Sigmoid colon (tissue), 7 donors: ENCODE results near the gene NEDD9. TPM values are rescaled to one million over a fixed set of nuclear protein-coding genes. Genes with fewer than 3 reads are reported as not detected.

Experiments used
- DNase-seq: peaks from one replicate; pipeline ENCODE4 v3.0.0-alpha.2; 2019
- H3K27ac ChIP-seq, 4 donors: fragments of 200-600 bp; sonication (generic); one replicate each; pipeline ENCODE4 v1.5.1; 2016 to 2019; ENCODE audit warnings: mild to moderate bottlenecking in 1 of 4
- H3K27me3 ChIP-seq, 3 donors: fragments of 200-600 bp; sonication (generic); one replicate each; pipeline ENCODE4 v1.5.1; 2019; ENCODE audit warnings: mild to moderate bottlenecking in 1 of 3
- H3K36me3 ChIP-seq, 4 donors: fragments of 200-600 bp; sonication (generic); one replicate each; pipeline ENCODE4 v1.5.1; 2016 to 2019
- H3K4me1 ChIP-seq, 4 donors: fragments of 200-600 bp; sonication (generic); one replicate each; pipeline ENCODE4 v1.5.1; 2017 to 2019
- H3K4me3 ChIP-seq, 4 donors: fragments of 200-600 bp; sonication (generic); one replicate each; pipeline ENCODE4 v1.5.1; 2017 to 2019; ENCODE audit warnings: mild to moderate bottlenecking in 2 of 4, moderate library complexity in 1 of 4
- H3K9me3 ChIP-seq, 4 donors: fragments of 200-600 bp in 3 of 4; sonication (generic) in 3 of 4; one replicate each; pipeline versions ENCODE4 v1.5.1 to v1.6.1; 2013 to 2019
- CTCF ChIP-seq, 4 experiments: fragments of 450-650 bp in 3 of 4; fragments of 200-600 bp in 1 of 4; IDR thresholded peaks; one replicate each; pipeline ENCODE4 v1.5.1; 2016 to 2019; ENCODE audit warnings: antibody characterized with exemption in 4 of 4, mild to moderate bottlenecking in 3 of 4, moderate library complexity in 2 of 4
- EP300 ChIP-seq, 4 donors: sonication (generic); formaldehyde crosslinking; IDR thresholded peaks; one replicate each; pipeline ENCODE4 v1.6.1; 2017; ENCODE audit warnings: antibody characterized with exemption in 4 of 4
- POLR2A ChIP-seq, 2 donors: fragments of 450-650 bp; IDR thresholded peaks; one replicate each; pipeline ENCODE4 v1.6.1; 2016; ENCODE audit warnings: antibody characterized with exemption in 2 of 2, mild to moderate bottlenecking in 2 of 2, moderate library complexity in 2 of 2
- POLR2AphosphoS5 ChIP-seq, 4 donors: sonication (generic); formaldehyde crosslinking; IDR thresholded peaks; one replicate each; pipeline ENCODE4 v1.6.1; 2017; ENCODE audit warnings: antibody characterized with exemption in 4 of 4
- WGBS, 2 donors: extraction: QIAGEN DNeasy Blood & Tissue Kit; methylation state at CpG; one replicate each; pipeline ENCODE4 v1.1.7; 2013; 5-methylcytosine and 5-hydroxymethylcytosine counted together
- intact Hi-C: fragments of 100-400 bp; cut with DNase I; formaldehyde crosslinking; loops from one replicate; pipeline ENCODE4 v1.15.1; 2023
- polyA plus RNA-seq, 3 donors: library from polyadenylated mRNA; stranded (reverse); fragments of 200-250 nt; gene quantifications; one replicate each; pipeline ENCODE4 v1.2.3, GENCODE V29; 2013
- total RNA-seq, 4 donors: library from RNA; depleted of rRNA; stranded (reverse); fragments of >200 nt; gene quantifications; one replicate each; pipeline ENCODE4 v1.1.0, GENCODE V29; 2016
- donor health status: healthy with polysubstance abuse.
- donor health status: Bipolar disorder and iron deficiency.
- donor health status: healthy.

NEDD9 gene
- total and polyA plus RNA-seq, 7 donors = 13.8 to 42.5 (median 21.4) TPM

- intact Hi-C loops = no loop called here
- DNase-seq = no peak
- H3K27ac ChIP-seq = peak overlapping the region in 1 of 4 donors; percentile 4
- H3K4me3 ChIP-seq = no peak overlapping the region
- H3K36me3 ChIP-seq = peaks cover 0 to 20% (median 1%) of the 10 kb centered on the region in 4 donors
- H3K4me1 ChIP-seq = peaks cover 0 to 29% (median 17%) of the 10 kb centered on the region in 4 donors
- no peaks in the 10 kb centered on the region for H3K27me3 ChIP-seq
- 84 to 88% methylated on average over 3 of the region's 3 CpGs for WGBS, 2 donors
- H3K9me3 ChIP-seq = no peaks in the 10 kb centered on the region
- TF ChIP-seq EP300 (IDR thresholded peaks at IDR 0.05) (no peak), POLR2AphosphoS5 (IDR thresholded peaks at IDR 0.05) (no peak), POLR2A (IDR thresholded peaks at IDR 0.05) (no peak), CTCF (IDR thresholded peaks at IDR 0.05) (no peak)
These were observed 35.3 kb downstream of the NEDD9 start for GRCh38 chr6:11197175-11197536.

GRCh38 chr6:11196511-11197174, 35.8 kb downstream of the NEDD9 start:
- Histone ChIP-seq H3K4me1 (peaks cover 0 to 27% (median 15%) of the 10 kb centered on the region in 4 donors), H3K36me3 (peaks cover 0 to 25% (median 3%) of the 10 kb centered on the region in 4 donors), H3K4me3 (no peak overlapping the region), H3K27ac (peak overlapping the region in 3 of 4 donors; percentile 1 to 53 (median 4)), H3K9me3 (no peaks in the 10 kb centered on the region), H3K27me3 (no peaks in the 10 kb centered on the region)
- DNase-seq = no peak
- intact Hi-C loops = no loop called here
- TF ChIP-seq POLR2A (IDR thresholded peaks at IDR 0.05) = no peak
- TF ChIP-seq EP300 (IDR thresholded peaks at IDR 0.05) = no peak
- TF ChIP-seq POLR2AphosphoS5 (IDR thresholded peaks at IDR 0.05) = no peak
- TF ChIP-seq CTCF (IDR thresholded peaks at IDR 0.05) = no peak
- WGBS, 2 donors = 66 to 84% methylated on average over 15 of the region's 15 CpGs

- intact Hi-C loops = no loop called here
- Histone ChIP-seq H3K4me1 (peaks cover 0 to 27% (median 15%) of the 10 kb centered on the region in 4 donors), H3K27me3 (no peaks in the 10 kb centered on the region), H3K9me3 (no peaks in the 10 kb centered on the region), H3K27ac (peak overlapping the region in 3 of 4 donors; percentile 1 to 53 (median 36)), H3K36me3 (peaks cover 0 to 38% (median 19%) of the 10 kb centered on the region in 4 donors), H3K4me3 (no peak overlapping the region)
- WGBS, 2 donors = 83 to 86% methylated on average over 12 of the region's 12 CpGs
- no peak for DNase-seq
- TF ChIP-seq EP300 (IDR thresholded peaks at IDR 0.05) (no peak), POLR2AphosphoS5 (IDR thresholded peaks at IDR 0.05) (no peak), POLR2A (IDR thresholded peaks at IDR 0.05) (no peak), CTCF (IDR thresholded peaks at IDR 0.05) (no peak)
These were observed 37.9 kb downstream of the NEDD9 start for GRCh38 chr6:11194356-11195218.

- TF ChIP-seq EP300 (IDR thresholded peaks at IDR 0.05) = no peak
- no peak for TF ChIP-seq POLR2A (IDR thresholded peaks at IDR 0.05)
- TF ChIP-seq POLR2AphosphoS5 (IDR thresholded peaks at IDR 0.05) = no peak
- TF ChIP-seq CTCF (IDR thresholded peaks at IDR 0.05) = no peak
- WGBS, 2 donors = 97 to 98% methylated on average over 6 of the region's 6 CpGs
- intact Hi-C loops = no loop called here
- no peak overlapping the region for H3K27ac ChIP-seq
- no peak overlapping the region for H3K4me3 ChIP-seq
- no peaks in the 10 kb centered on the region for H3K27me3 ChIP-seq
- no peak for DNase-seq
- no peaks in the 10 kb centered on the region for H3K9me3 ChIP-seq
- H3K4me1 ChIP-seq = peaks cover 0 to 24% (median 13%) of the 10 kb centered on the region in 4 donors
- peaks cover 0 to 48% (median 22%) of the 10 kb centered on the region in 4 donors for H3K36me3 ChIP-seq
These were observed 39.0 kb downstream of the NEDD9 start for GRCh38 chr6:11193434-11193833.
